NCI-H82 (cell line): ENCODE results near the gene DIO3.
A peak's percentile ranks its signal among the peaks of the same experiment; 100 is the strongest.

Source experiments
- DNase-seq: peaks from one replicate; lab custom pipeline; 2025; lab: John Stamatoyannopoulos, UW

DIO3 gene

GRCh38 chr14:101583006-101583714 is 21.9 kb downstream of the DIO3 start:
- DNase-seq, result no peak

GRCh38 chr14:101583715-101584054 is 22.4 kb downstream of the DIO3 start:
- no peak for DNase-seq

- peak; percentile 52 for DNase-seq
Measured at GRCh38 chr14:101584055-101584859, 23.0 kb downstream of the DIO3 start.

DNA sequence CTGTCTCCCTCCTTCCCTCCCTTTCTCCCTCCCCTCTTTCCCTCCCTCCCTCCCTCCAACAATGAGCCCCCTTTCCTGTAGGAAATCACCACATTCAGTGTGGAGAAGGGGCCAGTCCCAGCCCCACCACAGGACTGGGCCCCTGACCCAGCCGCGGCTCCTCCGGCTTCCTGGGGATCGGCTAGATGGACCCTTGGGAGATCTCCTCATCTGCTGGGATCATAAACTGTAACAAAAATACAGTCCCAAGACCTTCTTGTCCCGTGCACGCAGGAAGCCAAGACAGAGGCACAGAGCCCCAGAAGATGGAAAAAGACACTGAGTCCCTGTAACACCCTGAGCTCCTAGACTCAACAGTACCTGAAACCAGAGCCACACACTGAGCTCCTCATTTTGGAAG is 23.9 kb downstream of the DIO3 start:
- DNase-seq, result no peak

DNA sequence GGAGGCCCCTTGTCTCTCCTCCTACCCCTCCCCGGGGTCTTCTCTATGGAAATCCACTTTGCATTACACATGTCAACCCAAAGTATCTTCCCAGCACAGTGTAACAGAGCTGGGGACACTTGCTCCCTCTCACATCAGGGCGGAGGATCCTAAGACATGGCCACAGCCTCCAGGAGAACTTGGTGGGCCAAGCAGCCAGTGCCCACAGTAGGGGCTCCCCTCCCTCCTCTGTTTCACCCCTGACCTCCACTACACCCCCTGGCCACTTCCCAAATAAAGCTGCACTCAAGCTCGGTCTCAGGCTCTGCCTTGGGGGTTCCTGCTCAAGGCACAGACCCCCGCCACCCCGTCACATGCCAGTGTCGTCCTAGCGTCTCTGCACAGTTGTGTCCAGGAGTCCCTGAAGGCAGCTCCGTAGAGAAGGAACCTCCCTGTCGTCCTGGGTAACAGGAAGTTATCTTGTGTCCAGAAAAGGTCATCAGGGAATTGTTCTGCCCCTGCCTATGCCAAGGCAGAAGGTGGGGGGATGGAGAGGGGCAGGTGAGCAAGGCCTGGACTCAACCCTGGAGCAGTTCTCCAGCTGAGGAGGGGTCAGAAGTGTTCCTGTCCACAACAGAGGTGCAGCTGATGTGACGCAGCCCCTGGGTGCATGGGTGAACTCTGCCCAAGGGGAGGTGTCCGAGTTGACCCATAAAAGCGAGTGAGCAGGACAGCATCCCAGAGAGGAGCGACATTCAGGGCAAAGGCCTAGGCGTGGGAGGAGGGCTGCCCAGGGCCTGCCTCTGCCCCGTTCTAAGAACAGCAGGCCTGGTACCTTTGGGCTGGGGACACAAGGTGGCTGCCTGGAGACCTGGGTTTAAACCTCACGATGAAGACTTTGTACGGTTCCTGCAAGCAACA is 25.5 kb downstream of the DIO3 start:
- no peak for DNase-seq

- peak; percentile 94 for DNase-seq
Measured at GRCh38 chr14:101587441-101587911, 26.2 kb downstream of the DIO3 start.

DNA sequence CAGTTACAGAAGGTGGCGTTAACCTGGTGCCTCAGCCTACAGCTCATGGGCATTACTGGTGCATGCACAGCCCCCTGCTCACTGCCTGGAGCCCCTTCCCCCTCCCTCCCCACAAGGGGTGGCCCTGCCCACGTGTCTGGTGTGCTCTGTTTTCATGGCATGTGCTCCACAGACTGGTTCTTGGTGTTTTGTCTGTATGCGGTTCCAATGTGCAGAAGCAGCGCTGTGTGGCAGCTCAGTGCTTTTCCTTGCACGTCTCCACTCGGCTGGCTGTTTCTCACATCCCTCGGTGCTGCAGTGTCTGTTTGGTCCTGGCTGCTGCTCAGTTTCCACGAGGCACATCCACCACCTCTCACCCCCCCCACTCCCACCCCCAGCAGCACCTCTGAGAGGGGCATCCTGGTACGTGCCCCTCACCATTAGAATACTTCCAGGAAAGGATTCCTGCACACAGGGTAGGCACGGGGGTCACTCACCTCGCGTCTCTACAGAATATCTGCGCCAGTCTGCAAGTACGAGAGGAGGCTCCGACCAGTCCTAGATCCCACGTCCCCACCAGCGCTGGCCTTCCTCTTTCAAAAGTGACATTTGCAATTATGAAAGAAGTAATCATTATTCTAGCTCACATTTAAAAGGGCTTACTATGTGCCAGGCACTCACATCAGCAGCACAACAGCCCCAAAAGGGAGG is 27.1 kb downstream of the DIO3 start:
- no peak for DNase-seq

DNA sequence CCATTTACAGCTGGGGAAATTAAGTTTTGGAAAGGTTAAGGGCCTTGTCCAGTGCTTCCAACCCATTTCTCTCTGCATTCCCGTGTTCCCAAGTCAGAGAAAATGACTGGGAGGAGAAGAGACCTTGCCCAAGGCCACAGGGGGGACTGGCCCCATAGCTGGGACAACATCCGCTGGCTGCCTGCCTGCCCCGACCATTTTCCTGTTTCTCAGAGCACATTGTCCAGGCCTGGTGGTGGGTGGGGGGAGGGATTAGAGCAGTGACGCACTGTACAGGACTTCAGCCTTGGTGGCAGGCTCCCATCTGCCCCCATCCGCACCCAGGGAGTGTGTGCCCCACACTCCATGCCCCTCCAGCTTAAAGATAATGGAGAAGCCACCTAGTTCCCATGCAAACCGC is 27.7 kb downstream of the DIO3 start:
- no peak for DNase-seq

DNA sequence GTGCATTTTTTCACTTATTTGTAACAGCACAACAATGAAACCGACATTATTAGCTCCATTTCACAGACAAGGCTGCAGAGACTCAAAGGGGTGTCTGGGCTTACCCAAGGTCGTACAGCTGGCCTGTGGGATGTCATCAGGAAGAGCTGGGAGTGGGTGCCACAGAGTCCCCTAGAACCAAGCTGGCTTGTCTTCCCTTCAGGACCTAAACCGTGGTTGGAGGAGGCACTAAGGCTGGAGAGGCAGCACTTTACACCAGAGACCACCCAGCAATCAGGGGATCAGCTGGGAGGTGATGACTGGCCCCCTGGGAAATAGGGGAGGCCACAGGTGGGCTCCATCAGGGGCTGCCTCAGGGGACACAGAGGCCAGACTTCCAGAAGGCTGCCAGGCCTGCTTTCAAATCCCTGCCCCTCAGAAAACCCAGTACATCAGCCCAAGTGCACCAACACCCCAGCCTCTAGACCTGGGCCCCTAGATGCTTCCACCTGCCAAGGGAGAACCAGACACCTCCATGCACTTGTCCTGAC is 28.3 kb downstream of the DIO3 start:
- DNase-seq, result no peak

GRCh38 chr14:101590062-101590461 is 28.8 kb downstream of the DIO3 start:
- no peak for DNase-seq

- DNase-seq, result no peak
Measured at GRCh38 chr14:101590616-101591015, 29.3 kb downstream of the DIO3 start.

GRCh38 chr14:101591121-101591520 is 29.8 kb downstream of the DIO3 start:
- DNase-seq, result no peak

- DNase-seq, result no peak
Measured at GRCh38 chr14:101591582-101591981, 30.3 kb downstream of the DIO3 start.

DNA sequence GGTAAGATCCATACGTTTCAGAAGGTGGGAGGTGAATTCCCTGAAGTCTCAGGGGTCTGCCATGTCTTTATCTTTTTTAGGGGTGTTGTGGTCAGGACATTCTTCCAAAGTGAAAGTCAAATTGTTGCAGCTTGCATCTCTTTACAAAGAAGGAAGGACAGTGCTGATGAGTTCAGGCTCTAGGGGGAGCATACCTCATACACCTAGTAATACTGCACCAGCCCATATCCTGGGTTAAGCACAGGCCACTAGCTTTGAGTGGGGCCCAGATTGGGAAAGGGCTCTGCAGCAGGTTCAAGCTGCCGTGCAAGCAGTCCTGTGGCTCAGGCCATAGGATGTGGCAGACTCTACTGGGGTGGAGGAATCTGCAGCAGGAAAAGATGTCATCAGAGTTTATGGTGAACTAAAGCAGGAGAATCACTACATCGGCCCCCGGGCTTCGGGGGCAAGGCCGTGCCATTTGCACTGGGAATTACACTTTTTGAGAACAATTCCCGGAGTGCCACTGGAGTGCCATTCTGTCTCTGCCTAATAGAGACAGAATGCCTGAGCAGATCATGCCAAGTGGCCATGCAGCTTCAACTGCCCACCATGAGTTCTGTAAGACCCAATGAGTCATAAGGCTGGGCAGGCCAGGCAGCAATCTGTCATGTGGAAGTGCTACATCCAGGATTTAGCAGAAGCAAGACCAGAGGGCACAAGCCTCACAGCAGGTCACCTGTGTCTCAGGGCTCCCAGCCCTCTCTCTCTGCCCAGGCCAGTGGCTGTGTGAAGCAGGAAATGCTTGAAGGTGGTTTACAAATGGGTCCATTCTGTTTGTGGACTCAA is 32.3 kb downstream of the DIO3 start:
- no peak for DNase-seq

DNA sequence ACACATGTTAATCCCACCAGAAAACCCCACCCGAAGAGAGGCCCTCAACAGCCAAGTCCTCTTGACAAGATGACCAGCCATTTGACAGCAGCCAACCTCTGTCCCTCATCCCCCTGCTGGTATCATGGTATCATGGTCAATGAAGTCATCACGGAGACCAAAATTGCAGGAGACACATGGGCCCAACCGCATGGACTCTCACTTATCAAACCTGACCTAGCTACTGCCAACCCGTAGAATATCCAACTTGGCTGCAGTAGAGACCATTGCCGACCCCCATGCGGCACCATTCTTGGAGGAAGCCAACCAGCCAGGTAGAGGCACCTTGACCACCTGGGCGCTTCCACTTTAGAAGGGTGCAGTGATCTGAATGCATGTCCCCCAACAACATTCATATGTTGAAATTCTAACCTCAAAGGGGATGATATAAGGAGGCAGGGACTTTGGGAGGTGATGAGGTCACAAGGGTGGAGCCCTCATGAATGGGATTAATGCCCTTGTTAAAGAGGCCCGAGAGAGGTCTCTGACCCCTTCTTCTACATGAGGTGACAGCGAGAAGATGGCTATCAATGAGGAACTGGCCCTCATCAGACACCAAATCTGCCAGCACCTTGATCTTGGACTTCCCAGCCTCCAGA is 33.3 kb downstream of the DIO3 start:
- DNase-seq, result no peak

GRCh38 chr14:101595349-101595748 is 34.1 kb downstream of the DIO3 start:
- no peak for DNase-seq

DNA sequence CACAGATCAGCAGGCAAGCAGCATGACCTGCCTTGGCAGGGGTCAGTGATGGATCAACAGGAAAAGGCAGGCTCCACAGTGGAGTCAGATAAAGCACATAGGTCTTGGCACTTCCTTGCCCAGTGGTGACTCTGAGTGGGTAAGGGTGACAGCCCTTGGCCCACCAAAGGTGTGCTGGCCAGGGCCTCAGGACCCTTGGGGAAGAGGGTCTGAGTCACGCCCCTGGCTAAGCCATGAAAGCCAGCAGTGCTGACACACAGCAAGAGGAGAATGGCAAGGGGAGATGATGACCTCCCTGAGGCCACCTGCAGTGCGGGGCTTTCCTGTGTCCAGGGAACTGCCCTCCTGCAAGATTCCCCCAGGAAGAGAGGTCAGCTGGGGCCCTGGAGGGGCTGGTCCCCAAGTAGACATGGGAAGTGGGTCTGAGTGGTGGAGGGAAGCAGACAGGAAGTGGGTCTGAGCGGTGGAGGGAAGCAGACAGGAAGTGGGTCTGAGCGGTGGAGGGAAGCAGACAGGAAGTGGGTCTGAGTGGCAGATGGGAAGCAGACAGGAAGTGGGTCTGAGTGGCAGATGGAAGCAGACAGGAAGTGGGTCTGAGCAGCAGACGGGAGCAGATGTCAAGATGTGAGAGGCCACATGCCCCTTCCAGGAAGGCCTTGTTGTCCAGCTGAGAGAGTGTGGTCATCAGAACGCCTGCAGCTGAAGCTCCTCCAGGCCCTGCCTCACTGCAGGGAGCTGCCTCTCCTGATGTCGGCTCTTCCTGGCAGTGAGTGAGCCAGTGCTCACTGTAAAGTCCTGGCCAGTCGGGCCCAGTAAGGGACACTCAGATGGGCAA is 34.8 kb downstream of the DIO3 start:
- DNase-seq, result no peak

- no peak for DNase-seq
Measured at GRCh38 chr14:101596742-101597141, 35.4 kb downstream of the DIO3 start.

GRCh38 chr14:101598159-101598558 is 36.9 kb downstream of the DIO3 start:
- DNase-seq, result no peak
